ENCODE measurements around the gene FOXO6.

FOXO6 gene

DNA sequence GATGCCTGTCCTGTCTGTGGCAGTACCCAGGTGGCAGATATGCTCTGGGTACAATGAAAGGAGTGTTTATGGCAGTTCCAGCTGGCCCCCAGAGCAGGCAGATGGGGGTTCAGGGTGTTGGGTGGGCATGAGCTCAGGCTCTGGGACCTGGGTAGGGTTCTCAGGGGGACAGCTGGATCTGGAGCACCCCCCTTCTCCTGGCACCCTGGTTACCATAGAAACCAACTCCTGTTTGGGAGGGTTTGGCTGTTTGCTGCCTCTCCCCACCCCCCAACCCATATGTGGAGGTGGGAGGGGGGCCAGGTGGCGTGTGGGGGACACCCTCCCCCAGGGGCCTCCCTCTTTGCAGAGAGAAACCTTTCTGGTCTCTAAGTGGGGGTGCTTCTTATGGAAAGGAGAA, 7.1 kb downstream of the FOXO6 start:
- peak; percentile 52 for DNase-seq

- peak; percentile 48 for DNase-seq
Measured at GRCh38 chr1:41368801-41369200, 7.6 kb downstream of the FOXO6 start.

DNA sequence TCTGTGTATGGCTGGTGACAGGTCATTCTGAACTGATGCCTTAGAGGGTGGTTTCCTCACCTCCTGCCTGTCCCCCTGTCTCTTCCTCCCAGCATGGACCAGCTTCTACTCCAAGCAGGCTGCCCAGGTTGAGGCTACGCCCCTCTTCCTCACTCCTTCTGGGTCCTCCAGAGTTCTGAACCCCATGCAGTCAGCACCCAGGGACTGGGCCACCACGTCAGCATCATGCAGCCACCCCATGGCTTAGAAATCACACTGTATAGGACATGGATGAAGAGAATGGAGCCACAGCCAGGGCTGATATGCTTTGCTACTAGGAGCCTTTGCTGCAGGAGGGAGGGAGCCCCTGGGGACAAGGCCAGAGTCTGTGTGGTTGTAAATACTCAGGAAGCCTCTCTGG, 8.3 kb downstream of the FOXO6 start:
- DNase-seq: no peak

DNA sequence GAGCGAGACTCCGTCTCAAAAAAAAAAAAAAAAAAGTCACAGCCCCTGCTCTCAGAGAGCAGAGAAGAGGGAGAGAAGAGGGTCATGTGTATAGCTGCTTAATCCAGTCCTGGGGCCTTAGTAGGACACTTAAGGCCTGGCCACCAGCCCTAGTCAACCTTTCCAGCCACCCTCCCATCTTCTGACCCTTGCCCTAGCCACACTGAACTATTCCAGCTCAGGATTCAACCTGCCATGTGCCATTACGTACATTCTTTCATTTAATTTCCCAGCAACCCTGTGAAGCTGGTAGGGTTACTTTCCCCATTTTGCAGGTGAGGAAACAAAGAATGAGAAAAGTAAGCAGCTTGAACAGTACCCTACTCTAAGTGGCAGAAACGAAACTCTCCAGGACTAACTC, 9.0 kb downstream of the FOXO6 start:
- no peak for DNase-seq

DNA sequence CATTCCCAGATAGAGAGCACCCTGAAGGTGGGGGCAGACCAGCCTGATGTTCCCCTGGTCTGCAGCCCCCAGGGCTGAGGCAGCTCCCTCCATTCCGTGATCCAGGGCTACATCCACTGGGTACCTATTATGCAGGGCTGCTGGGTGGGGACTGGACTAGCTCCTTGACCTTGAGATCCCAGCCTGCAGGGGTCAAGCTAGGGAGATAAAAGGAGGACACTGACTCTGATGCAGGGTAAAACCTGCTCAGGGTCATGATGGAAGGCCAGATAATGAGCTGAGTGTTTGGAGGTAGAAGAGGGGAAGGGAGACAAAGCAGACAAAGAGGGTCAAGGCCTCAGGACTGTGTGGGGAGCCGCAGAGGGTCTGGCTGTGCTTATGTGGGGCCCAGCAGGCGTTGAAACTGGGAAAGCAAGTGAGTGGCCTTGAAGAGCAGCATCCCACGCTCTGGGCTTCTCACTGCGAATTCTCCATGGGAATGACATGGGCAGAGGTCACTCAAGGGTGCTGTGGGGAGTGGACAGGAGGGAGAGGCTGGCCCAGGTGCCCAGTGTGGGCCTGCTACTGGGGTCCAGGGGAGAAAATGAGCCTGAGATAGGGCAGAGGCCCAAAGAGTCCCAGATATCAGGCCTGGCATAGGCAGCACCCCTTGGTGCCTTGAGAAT, 9.7 kb downstream of the FOXO6 start:
- DNase-seq: peak; percentile 43

DNA sequence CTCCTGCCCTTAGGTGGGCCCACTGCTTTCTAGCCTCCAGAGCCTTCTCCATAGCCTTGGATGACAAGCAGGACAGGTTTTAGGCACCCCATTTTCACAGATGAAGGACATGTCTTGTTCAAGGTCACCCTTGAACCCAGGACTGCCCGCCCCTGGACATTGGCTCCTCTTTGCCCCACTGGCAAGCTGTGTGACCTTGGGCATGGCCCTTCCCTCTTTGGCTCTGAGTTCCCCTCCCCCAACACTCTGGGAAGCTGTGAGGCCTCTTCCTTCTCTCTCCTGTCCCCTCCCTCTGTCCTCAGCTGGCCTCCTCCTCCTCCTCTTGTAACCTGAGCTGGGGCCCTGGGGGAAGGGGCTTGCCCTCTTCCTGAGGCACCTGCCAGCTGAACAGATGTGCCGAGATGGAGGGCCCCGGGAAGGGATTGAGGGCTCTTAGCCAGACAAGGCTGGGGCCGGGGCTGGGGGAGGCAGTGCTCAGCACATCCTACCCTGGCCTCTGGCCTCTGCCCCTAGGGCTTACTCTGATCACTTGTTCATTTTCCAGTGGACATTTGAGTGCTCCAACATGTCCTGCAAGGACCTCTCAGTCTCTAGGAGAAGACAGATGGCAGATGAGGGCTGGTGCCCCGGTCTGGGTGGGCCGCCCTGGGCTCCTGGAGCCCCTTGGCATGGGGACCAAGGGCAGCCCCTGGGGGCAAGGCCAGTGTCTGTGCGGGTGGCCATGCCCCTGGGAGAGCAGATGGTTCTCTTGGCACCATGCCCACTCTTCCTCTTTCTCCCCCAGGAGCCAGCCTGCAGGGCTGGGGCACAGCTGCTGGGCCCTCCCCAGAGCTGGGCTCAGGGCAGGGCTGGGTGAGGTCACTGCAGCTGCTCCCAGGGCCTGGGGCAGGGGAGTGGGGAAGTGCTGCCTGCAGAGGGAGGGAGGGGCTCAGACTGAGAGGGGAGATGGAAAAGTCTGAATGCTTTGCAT, 10.7 kb downstream of the FOXO6 start:
- peak; percentile 100 for DNase-seq

GRCh38 chr1:41372600-41372993, 11.4 kb downstream of the FOXO6 start:
- no peak for DNase-seq

DNA sequence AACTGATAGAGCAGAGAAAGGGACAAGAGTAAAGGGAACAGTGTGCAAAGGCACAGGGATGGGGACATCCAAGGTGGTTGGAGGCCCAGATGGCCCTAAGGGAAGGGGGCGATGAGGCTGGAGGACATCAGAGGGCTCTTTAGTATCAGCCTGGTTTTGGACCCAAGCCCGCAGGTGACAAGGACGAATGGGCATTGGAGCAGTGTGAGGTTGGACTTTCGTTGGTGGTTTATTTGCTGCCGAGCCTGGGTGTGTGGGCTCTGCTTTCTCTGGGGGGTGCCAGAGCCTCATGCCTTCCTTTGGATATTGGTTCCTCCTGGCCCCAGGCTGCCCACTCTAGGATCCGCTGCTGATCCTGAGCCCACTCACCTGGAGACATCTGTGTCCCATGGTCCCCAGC, 12.1 kb downstream of the FOXO6 start:
- DNase-seq: no peak

DNA sequence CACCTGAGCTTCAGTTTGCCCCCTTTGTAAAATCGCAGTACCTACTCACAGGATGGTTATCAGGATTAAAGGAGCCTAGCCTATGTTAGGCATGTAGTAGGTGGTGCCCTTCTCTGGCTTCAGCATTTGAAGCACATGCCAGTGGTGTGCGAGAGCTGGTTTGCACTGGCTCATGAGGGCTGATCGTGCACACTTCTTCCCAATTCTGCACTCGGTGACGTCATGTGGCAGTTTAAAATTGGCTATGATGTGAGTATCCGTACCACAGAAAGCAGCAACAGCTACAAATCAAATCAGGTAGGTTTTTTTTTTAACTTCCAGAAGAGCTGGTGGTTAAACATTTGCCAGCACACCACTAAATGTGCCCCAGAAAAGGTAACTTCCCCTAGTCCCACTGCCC, 13.5 kb downstream of the FOXO6 start:
- no peak for DNase-seq

- DNase-seq: no peak
Measured at GRCh38 chr1:41377397-41377796, 16.2 kb downstream of the FOXO6 start.

DNA sequence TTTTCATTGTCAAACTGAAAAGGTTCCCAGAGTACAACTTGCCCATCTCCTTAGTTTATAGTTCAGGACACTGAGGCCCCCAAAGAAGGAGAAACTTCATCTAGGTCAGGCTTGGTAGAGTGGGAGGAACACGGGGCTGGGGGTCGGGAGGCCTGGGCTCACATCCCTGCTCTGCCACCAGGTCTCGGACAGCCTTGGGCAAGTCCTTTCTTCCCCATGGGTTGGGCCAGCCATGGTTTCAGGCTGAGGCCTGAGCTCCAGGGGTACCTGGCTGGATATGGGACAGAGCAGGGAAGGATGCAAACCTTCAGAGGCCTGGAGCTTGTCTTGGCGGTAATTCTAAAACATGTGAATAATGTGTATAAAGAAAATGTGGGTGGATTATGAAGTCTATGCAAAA, 17.0 kb downstream of the FOXO6 start:
- no peak for DNase-seq

- DNase-seq: peak; percentile 40
Measured at GRCh38 chr1:41378999-41379737, 17.9 kb downstream of the FOXO6 start.

GRCh38 chr1:41379738-41380130, 18.5 kb downstream of the FOXO6 start:
- DNase-seq: peak; percentile 40

- DNase-seq: no peak
Measured at GRCh38 chr1:41380195-41380594, 19.0 kb downstream of the FOXO6 start.

- peak; percentile 97 for DNase-seq
Measured at GRCh38 chr1:41380979-41381691, 19.9 kb downstream of the FOXO6 start.

DNA sequence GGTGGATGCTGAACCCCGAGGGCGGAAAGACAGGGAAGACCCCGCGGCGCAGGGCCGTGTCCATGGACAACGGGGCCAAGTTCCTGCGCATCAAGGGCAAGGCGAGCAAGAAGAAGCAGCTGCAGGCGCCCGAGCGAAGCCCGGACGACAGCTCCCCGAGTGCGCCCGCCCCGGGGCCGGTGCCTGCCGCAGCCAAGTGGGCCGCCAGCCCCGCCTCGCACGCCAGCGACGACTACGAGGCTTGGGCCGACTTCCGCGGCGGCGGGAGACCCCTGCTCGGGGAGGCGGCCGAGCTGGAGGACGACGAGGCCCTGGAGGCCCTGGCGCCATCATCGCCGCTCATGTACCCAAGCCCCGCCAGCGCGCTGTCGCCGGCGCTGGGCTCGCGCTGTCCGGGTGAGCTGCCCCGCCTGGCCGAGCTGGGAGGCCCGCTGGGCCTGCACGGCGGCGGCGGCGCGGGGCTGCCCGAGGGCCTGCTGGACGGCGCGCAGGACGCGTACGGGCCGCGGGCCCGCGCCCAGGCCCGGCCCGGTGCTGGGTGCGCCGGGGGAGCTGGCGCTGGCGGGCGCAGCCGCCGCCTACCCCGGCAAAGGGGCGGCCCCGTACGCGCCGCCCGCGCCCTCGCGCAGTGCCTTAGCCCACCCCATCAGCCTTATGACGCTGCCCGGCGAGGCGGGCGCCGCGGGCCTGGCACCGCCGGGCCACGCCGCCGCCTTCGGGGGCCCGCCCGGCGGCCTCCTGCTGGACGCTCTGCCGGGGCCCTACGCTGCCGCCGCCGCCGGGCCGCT, 20.7 kb downstream of the FOXO6 start:
- no peak for DNase-seq

- DNase-seq: no peak
Measured at GRCh38 chr1:41382480-41383090, 21.4 kb downstream of the FOXO6 start.

DNA sequence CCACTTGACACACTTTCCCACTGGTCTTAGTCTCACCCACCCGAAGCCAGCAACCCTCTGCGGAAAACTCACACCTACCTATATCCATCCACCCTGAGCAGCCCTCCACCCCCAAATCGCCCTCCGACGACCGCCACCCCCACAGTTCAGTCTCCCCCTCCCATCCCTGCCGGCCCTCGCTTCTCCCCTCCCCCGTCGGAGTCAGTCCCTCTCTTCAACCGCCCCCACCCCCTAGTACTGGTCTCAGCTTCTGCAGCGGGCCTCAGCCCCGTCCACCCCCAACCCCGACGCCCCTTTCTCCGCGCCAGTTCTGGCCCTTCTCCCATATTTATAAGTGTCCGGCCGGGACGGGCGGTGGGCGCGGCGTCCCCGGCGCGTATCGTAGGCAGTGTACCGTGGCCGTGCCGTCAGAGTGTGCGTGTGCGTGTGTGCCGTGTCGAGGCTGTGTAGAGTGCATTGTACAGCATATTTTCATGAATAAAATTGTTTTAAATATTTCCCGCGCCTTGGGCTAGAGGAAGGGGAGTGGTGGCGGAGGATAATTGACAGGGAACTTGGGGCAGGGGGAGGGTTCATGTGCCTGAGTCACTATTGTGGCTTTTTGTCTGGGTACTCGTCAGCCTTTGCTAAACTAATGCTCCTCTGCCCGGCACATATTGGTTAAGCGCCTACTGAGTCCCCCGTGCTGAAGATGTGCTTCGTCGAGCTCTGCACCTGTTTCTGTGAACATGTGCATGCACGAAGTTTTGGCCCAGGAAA, 22.0 kb downstream of the FOXO6 start:
- DNase-seq: no peak

DNA sequence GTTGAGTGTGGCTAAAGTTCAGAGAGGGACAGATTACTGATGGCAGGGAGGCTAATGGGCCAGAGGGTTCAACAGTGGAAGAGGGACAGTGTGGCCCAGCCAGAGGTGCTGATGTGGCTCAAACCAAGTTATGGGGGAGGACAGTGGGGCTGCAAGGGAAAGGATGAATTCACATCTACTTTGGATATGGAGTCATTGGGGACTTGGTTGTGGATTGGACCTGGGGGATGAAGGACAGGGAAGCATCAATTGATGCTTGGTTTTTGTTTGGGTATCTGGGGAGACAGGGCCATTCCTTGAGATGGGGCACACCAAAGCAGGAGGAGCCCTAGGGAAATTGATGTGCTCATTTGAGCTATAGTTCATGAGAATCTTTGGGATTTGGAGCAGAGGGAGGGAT, 23.3 kb downstream of the FOXO6 start:
- DNase-seq: no peak

DNA sequence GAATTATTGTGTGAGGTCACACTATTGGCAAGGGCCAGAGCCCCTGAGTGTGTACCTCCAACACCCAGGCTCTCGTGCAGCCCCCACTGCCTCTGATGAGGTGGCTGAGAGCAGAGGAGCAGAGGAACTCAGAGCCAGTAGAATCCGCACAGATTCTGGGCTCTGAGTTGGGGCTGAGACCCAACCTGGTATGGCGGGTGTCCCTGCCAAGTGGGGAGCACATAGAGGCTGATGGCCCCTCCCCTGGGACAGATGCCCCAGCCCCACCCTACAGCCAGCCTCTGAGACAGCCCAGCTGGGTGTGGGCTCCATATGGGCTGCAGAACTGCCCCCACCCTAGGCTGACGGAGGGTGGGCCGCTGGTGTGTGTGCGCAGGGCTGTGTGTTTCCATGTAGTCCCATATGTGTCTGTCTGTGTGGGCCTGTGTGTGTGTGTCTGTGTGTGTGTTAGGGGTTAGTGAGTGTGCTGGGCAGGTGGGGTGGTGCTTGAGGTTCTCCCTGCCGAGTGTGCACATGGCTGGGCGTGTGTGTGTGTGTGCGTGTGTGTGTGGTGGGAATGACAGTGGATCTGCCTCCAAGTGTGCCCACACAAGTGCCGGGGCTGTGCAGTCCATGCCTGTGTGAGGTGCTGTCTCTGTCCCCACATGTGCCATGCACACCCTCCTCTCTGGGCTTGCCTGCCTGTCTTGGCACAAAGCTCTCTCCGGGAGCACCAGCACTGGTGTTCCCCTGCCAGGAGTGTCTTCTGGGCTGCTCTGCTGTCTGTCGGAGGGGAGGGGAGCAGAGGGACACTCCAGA, 24.4 kb downstream of the FOXO6 start:
- peak; percentile 51 for DNase-seq

All from NCI-H82 (cell line).